GM15510 (cell line): Measurements from ENCODE around the gene FGD3.

Source experiments
- POLR2A ChIP-seq: IDR thresholded peaks from 3 replicates; pipeline ENCODE4 v1.6.1; 2011; ENCODE audit warnings: borderline replicate concordance; ENCODE audit not compliant: insufficient read length; ENCODE audit errors: extremely low read depth

The FGD3 gene

DNA sequence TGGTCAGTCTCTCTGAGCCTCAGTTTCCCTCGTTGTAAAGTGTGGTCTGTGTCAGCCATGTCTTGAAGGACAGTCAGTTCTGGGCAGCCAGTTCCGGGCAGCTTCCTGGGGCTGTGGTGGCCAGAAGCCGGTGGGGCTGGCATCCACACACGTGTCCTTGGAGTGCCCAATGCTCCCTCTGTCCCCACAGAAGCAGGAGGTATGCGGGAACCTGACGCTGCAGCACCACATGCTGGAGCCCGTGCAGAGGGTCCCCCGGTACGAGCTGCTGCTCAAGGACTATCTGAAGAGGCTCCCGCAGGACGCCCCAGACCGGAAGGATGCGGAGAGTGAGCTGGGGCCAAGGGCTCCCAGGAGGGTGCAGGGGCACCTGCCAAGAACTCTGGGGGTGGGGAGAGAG, 62.7 kb downstream of the FGD3 start:
- TF ChIP-seq POLR2A = no peak

DNA sequence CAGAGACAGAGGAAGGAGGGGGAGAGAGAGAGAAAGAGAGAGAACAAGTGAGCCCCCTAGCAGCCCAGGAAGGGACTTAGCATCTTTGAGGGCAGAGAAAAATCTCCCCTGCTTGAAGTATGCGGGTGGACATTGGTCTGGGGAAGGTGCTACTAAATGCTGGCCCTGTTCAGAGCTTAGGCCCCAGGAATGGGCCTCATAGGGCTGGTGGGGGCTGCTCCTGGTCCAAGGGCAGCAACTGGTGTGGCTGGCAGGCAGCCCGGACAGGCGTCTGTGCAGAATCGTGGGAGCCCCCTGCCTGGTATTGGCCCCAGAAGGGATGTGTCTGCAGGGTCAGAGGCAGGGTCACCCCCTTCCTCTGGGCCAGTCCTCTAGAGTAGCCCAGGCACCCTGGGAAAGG, 63.4 kb downstream of the FGD3 start:
- no peak for TF ChIP-seq POLR2A

GRCh38 chr9:93011114-93011513, 63.8 kb downstream of the FGD3 start:
- no peak for TF ChIP-seq POLR2A

DNA sequence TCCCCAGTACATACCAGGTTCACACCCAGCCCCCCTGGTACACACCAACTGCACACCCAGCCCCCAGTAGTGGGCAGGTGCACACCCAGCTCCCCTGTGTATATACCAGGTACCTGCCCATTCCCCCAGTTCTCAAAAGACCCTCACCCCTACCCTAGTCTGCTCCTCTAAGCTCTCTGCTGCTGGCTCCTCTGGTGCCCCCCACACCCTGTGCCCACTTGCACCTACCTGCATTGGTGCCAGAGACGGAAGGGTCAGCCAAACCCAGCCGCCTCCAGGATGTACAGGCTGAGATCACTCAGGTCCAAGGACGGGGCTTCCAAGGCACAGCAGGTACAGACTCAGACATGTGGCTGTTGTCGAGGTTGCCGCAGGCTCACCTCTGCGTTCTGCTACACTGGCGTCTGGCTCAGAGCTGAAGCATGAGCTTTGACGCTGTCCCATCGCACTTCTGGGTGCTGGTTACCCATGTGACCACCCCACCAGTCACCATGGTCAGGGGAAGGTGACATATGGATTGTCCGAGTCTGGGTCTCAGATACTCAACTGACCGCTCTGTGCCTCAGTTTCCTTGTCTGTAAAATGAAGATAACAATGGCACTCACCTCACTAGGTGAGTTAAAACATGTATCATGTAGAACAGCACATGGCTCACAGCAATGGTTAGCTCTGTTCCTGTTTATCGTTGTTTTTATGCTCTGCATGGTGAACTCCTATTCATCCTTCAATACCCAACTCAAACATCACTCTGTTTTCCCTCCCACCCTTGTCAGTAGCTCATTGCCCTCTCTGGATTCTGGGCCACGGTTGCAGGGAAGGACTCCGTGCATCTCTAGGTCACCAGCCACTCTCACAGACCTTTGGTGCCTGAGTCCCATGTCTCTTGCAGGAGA, 65.9 kb downstream of the FGD3 start:
- TF ChIP-seq POLR2A = no peak

GRCh38 chr9:93013856-93014582, 66.7 kb downstream of the FGD3 start:
- TF ChIP-seq POLR2A = no peak

DNA sequence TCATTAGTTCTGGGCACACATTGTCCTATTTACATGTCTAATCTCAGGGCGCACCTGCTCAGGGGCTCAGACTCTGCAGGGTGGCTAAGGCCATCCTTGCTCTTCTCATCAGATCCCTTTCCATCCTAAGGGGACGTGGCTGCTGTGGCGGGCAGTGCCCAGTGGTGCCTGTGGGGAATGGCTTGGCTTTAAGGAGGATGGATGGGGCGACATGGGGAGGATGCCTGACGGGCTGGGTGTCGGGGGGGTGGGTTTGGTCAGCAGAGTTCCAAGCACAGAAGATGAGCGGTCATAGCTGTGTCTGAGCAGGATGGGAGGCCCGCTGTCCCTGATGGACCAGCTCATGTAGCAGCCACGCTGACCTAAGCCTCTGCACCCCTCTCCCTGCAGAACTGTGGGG, 70.3 kb downstream of the FGD3 start:
- no peak for TF ChIP-seq POLR2A

DNA sequence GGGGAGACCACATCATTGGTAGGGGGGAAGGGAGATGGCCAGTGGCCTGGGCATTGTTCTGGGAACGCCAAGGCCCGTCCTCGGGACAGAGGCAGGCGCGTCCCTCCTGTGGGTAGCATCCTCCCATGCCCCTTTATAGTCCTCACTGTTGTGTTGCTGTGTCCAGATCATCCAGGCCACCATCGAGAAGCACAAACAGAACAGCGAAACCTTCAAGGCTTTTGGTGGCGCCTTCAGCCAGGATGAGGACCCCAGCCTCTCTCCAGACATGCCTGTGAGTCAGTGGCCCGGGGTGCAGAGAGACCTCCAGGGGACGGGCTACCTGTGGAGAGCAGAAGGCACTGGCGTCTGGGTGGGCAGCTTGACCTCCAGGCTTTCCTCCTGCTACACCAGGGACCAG, 72.8 kb downstream of the FGD3 start:
- TF ChIP-seq POLR2A = no peak

GRCh38 chr9:93020771-93021670, 73.7 kb downstream of the FGD3 start:
- no peak for TF ChIP-seq POLR2A

DNA sequence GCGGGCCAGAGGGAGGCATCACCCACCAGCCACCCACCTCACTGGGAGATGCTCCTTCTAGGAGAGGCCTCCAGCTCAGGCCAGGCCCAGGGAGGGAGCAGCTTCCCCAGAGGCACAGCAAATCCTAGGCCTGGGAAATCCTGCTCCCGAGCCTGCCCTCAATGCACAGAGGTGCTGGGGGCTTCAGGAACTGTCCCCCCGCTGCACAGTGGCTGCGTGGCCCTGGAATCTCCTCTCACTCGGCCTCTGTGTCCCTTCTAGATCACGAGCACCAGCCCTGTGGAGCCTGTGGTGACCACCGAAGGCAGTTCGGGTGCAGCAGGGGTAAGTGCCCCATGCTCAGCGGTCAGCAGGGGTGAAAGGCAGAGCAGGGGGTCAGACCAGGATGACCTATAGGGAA, 74.7 kb downstream of the FGD3 start:
- TF ChIP-seq POLR2A = no peak

GRCh38 chr9:93022721-93023520, 75.6 kb downstream of the FGD3 start:
- no peak for TF ChIP-seq POLR2A

DNA sequence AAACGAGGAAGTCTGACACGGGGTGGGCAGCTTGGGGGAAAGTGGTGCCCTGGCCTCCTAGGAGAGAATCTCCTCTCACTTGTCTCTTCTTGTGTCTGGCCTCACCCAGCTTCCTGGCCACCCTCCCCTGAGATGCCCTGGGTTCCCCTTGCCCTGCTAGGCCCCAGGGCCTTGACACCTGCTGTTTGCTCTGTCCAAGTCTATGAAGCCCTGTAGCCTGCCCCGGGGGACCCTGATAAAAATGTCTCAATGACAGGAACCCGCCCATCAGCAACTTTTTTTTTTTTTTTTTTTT, 76.1 kb downstream of the FGD3 start:
- TF ChIP-seq POLR2A = no peak

DNA sequence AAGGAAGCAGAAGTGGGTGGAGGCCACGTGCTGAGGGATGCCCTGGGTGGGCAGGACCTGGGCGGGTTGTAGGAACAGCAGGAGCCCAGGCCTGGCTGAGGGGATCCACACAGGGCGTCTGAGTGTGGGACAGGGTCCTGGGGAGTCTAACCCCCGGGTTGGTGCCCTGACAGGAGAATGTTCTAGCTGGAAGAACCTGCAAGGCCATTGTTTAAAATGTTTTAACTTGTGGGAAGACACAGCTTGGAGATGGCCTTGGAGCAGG, 77.3 kb downstream of the FGD3 start:
- no peak for TF ChIP-seq POLR2A

- no peak for TF ChIP-seq POLR2A
Observed at GRCh38 chr9:93024986-93025630, 77.8 kb downstream of the FGD3 start.

DNA sequence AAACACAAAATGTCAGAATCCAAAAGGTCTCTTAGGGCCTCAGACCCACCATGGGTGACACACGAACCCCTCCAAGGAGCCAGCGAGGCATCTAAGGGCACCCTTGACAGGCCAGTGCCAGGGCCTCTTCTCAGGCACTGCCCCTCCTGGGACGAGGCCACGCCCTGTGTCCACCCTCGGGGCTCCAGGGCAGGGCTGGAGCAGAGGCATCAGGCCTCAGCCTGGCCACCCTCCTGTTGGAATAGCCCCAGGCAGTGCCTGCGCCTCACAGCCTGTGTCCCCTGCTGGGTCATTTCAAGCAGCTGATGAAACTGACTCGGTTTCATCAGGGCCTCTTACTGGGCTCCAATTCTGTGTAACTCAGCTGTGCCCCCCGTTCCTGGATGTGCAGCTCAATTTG, 78.4 kb downstream of the FGD3 start:
- TF ChIP-seq POLR2A = no peak
